ENCODE measurements around the gene ADGRV1.

Gene ADGRV1

GRCh38 chr5:90875456-90875855, 316.9 kb downstream of the ADGRV1 start:
- TF ChIP-seq TCF12 (IDR thresholded peaks at IDR 0.05; ENCODE audit: low read depth) (no peak), CREB1 (IDR thresholded peaks at IDR 0.05; ENCODE audit: low read depth) (no peak), ZBTB7A (IDR thresholded peaks at IDR 0.05; ENCODE audit: low read depth) (no peak), EGR1 (IDR thresholded peaks at IDR 0.05) (no peak), CEBPB (IDR thresholded peaks at IDR 0.05) (no peak), FOXM1 (IDR thresholded peaks at IDR 0.05; ENCODE audit: borderline replicate concordance, low read depth) (no peak)
- TF ChIP-seq, protein P1, sequence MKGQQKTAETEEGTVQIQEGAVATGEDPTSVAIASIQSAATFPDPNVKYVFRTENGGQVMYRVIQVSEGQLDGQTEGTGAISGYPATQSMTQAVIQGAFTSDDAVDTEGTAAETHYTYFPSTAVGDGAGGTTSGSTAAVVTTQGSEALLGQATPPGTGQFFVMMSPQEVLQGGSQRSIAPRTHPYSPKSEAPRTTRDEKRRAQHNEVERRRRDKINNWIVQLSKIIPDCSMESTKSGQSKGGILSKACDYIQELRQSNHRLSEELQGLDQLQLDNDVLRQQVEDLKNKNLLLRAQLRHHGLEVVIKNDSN (IDR thresholded peaks at IDR 0.05), result no peak

DNA sequence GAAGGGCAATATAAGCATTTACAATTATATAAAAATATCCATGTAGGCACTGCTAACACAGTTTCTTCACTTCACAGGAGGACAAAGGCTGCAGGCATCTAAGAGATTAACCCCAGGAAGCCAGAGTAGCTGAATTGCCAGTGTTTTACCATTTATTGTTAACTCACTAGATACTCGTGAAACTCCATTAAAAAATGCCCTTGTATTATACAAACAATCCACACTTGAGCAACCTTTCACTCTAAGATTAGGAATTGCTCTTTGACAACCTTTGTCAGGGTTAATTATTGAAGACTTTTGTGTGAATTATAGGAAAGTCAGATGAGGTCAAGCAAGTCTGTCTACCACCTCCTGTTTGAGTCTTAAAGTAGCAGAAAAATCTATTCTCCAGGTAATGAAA, 317.8 kb downstream of the ADGRV1 start:
- TF ChIP-seq EP300 (IDR thresholded peaks at IDR 0.05; ENCODE audit: borderline replicate concordance), result no peak
- TF ChIP-seq CEBPB (IDR thresholded peaks at IDR 0.05), result no peak
- TF ChIP-seq, protein P1 (IDR thresholded peaks at IDR 0.05), result no peak
- TF ChIP-seq FOXM1 (IDR thresholded peaks at IDR 0.05; ENCODE audit: borderline replicate concordance, low read depth), result no peak
- TF ChIP-seq TAF1 (IDR thresholded peaks at IDR 0.05; ENCODE audit: low read depth), result no peak
- no peak for TF ChIP-seq TCF12 (IDR thresholded peaks at IDR 0.05; ENCODE audit: low read depth)
- TF ChIP-seq REST (IDR thresholded peaks at IDR 0.05; ENCODE audit: low read depth), result no peak
- TF ChIP-seq YY1 (IDR thresholded peaks at IDR 0.05; ENCODE audit: low read depth), result no peak
- no peak for TF ChIP-seq ZBTB7A (IDR thresholded peaks at IDR 0.05; ENCODE audit: low read depth)
- no peak for TF ChIP-seq RAD21 (IDR thresholded peaks at IDR 0.05; ENCODE audit: low read depth)
- no peak for TF ChIP-seq EGR1 (IDR thresholded peaks at IDR 0.05)
- no peak for TF ChIP-seq TEAD4 (IDR thresholded peaks at IDR 0.05)
- TF ChIP-seq NFIC (IDR thresholded peaks at IDR 0.05), result no peak
- no peak for TF ChIP-seq CREB1 (IDR thresholded peaks at IDR 0.05; ENCODE audit: low read depth)
- TF ChIP-seq, protein P2, sequence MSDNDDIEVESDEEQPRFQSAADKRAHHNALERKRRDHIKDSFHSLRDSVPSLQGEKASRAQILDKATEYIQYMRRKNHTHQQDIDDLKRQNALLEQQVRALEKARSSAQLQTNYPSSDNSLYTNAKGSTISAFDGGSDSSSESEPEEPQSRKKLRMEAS (IDR thresholded peaks at IDR 0.05), result no peak

- no peak for TF ChIP-seq RAD21 (IDR thresholded peaks at IDR 0.05; ENCODE audit: low read depth)
- TF ChIP-seq ZBTB7A (IDR thresholded peaks at IDR 0.05; ENCODE audit: low read depth), result no peak
- TF ChIP-seq REST (IDR thresholded peaks at IDR 0.05; ENCODE audit: low read depth), result no peak
- no peak for TF ChIP-seq YY1 (IDR thresholded peaks at IDR 0.05; ENCODE audit: low read depth)
- no peak for TF ChIP-seq EP300 (IDR thresholded peaks at IDR 0.05; ENCODE audit: borderline replicate concordance)
- TF ChIP-seq, protein P2 (IDR thresholded peaks at IDR 0.05), result no peak
- no peak for TF ChIP-seq EGR1 (IDR thresholded peaks at IDR 0.05)
- no peak for TF ChIP-seq TAF1 (IDR thresholded peaks at IDR 0.05; ENCODE audit: low read depth)
- no peak for TF ChIP-seq CREB1 (IDR thresholded peaks at IDR 0.05; ENCODE audit: low read depth)
- no peak for TF ChIP-seq FOXM1 (IDR thresholded peaks at IDR 0.05; ENCODE audit: borderline replicate concordance, low read depth)
- no peak for TF ChIP-seq TEAD4 (IDR thresholded peaks at IDR 0.05)
- no peak for TF ChIP-seq TCF12 (IDR thresholded peaks at IDR 0.05; ENCODE audit: low read depth)
- TF ChIP-seq NFIC (IDR thresholded peaks at IDR 0.05), result no peak
- TF ChIP-seq, protein P1 (IDR thresholded peaks at IDR 0.05), result no peak
- TF ChIP-seq CEBPB (IDR thresholded peaks at IDR 0.05), result no peak
Observed at GRCh38 chr5:90877049-90877448, 318.5 kb downstream of the ADGRV1 start.

DNA sequence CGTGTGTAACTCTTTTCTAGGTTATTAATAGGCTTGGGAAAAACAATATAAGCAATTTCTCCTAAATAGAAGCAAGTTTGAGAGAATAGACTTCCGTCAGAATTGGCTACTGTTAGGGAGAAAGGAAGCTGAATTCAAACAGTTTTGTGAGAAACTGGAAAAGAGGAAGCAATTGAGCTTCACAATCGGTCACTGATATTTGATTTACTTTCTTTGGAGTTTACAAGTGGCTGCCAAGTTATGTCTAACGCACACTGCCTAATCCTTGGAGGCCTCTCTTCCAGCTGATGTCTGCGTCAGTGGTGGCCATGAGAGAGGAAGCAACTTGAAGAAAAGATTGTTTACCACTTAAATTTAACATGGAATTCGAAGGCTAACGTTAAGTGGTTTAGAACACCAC, 319.5 kb downstream of the ADGRV1 start:
- TF ChIP-seq EGR1 (IDR thresholded peaks at IDR 0.05), result no peak
- no peak for TF ChIP-seq TAF1 (IDR thresholded peaks at IDR 0.05; ENCODE audit: low read depth)
- no peak for TF ChIP-seq ZBTB7A (IDR thresholded peaks at IDR 0.05; ENCODE audit: low read depth)
- TF ChIP-seq, protein P2 (IDR thresholded peaks at IDR 0.05), result no peak
- TF ChIP-seq, protein P1 (IDR thresholded peaks at IDR 0.05), result no peak
- no peak for TF ChIP-seq RAD21 (IDR thresholded peaks at IDR 0.05; ENCODE audit: low read depth)
- TF ChIP-seq TEAD4 (IDR thresholded peaks at IDR 0.05), result no peak
- TF ChIP-seq EP300 (IDR thresholded peaks at IDR 0.05; ENCODE audit: borderline replicate concordance), result no peak
- TF ChIP-seq FOXM1 (IDR thresholded peaks at IDR 0.05; ENCODE audit: borderline replicate concordance, low read depth), result no peak
- TF ChIP-seq CEBPB (IDR thresholded peaks at IDR 0.05), result no peak
- TF ChIP-seq TCF12 (IDR thresholded peaks at IDR 0.05; ENCODE audit: low read depth), result no peak
- no peak for TF ChIP-seq NFIC (IDR thresholded peaks at IDR 0.05)
- no peak for TF ChIP-seq YY1 (IDR thresholded peaks at IDR 0.05; ENCODE audit: low read depth)
- TF ChIP-seq CREB1 (IDR thresholded peaks at IDR 0.05; ENCODE audit: low read depth), result no peak
- no peak for TF ChIP-seq REST (IDR thresholded peaks at IDR 0.05; ENCODE audit: low read depth)
